Liver (tissue), 9 donors: ENCODE results near the gene TAP1. TPM values are rescaled to one million over a fixed set of nuclear protein-coding genes. Genes with fewer than 3 reads are reported as not detected.

ENCODE experiments used
- DNase-seq: peaks from one replicate; pipeline ENCODE4 v3.0.0-alpha.2; 2017; ENCODE audit warnings: low spot score
- H3K27ac ChIP-seq, 2 donors: one replicate each; pipeline ENCODE4 v1.7.0; 2013; ENCODE audit warnings: inconsistent platforms in 2 of 2, low read length in 2 of 2, control low read depth in 1 of 2, low read depth in 1 of 2, mild to moderate bottlenecking in 1 of 2
- H3K27me3 ChIP-seq, 4 donors: one replicate each; pipeline versions ENCODE4 v1.6.1 to v1.7.0; 2013; ENCODE audit warnings: low read length in 3 of 4, inconsistent platforms in 1 of 4, mild to moderate bottlenecking in 1 of 4, moderate library complexity in 1 of 4; ENCODE audit not compliant: control insufficient read depth in 4 of 4, insufficient read depth in 4 of 4
- H3K36me3 ChIP-seq, 4 donors: one replicate each; pipeline versions ENCODE4 v1.6.1 to v1.7.0; 2013; ENCODE audit warnings: low read length in 3 of 4, mild to moderate bottlenecking in 3 of 4, low read depth in 1 of 4, moderate library complexity in 1 of 4; ENCODE audit not compliant: control insufficient read depth in 4 of 4, insufficient read depth in 3 of 4
- H3K4me1 ChIP-seq, 4 donors: one replicate each; pipeline versions ENCODE4 v1.6.1 to v1.7.0; 2013; ENCODE audit warnings: low read length in 3 of 4, mild to moderate bottlenecking in 3 of 4, moderate library complexity in 1 of 4; ENCODE audit not compliant: control insufficient read depth in 4 of 4, insufficient read depth in 4 of 4
- H3K4me3 ChIP-seq, 3 donors: one replicate each; pipeline versions ENCODE4 v1.6.1 to v1.7.0; 2013; ENCODE audit warnings: low read length in 3 of 3, control low read depth in 1 of 3, low read depth in 1 of 3, mild to moderate bottlenecking in 1 of 3
- H3K9ac ChIP-seq, 2 donors: one replicate each; pipeline ENCODE4 v1.7.0; 2013; ENCODE audit warnings: low read length in 2 of 2, mild to moderate bottlenecking in 2 of 2, moderate library complexity in 2 of 2, control low read depth in 1 of 2, low read depth in 1 of 2
- H3K9me3 ChIP-seq, 4 donors: one replicate each; pipeline versions ENCODE4 v1.6.1 to v1.7.0; 2013; ENCODE audit warnings: low read length in 3 of 4; ENCODE audit not compliant: control insufficient read depth in 4 of 4
- FOXA1 ChIP-seq: IDR thresholded peaks from 2 replicates; pipeline ENCODE4 v1.6.1; 2016; ENCODE audit warnings: antibody characterized with exemption
- FOXA2 ChIP-seq: IDR thresholded peaks from 2 replicates; pipeline ENCODE4 v1.6.1; 2016; ENCODE audit warnings: antibody characterized with exemption
- GABPA ChIP-seq, 2 donors: IDR thresholded peaks in 1 of 2; conservative IDR thresholded peaks in 1 of 2; 2 replicates each; pipeline ENCODE4 v1.6.1; 2016; ENCODE audit warnings: antibody characterized with exemption in 2 of 2, mild to moderate bottlenecking in 1 of 2, moderate library complexity in 1 of 2
- HNF4A ChIP-seq, 2 donors: conservative IDR thresholded peaks; 2 replicates each; pipeline ENCODE4 v1.6.1; 2016; ENCODE audit warnings: antibody characterized with exemption in 2 of 2, mild to moderate bottlenecking in 2 of 2
- HNF4G ChIP-seq: IDR thresholded peaks from 2 replicates; pipeline ENCODE4 v1.6.1; 2016; ENCODE audit warnings: antibody characterized with exemption
- JUND ChIP-seq, 2 donors: IDR thresholded peaks; 2 replicates each; pipeline ENCODE4 v1.6.1; 2016; ENCODE audit warnings: antibody characterized with exemption in 2 of 2
- NR2F2 ChIP-seq: IDR thresholded peaks from 2 replicates; pipeline ENCODE4 v1.6.1; 2016; ENCODE audit warnings: antibody characterized with exemption
- RXRA ChIP-seq, 2 donors: IDR thresholded peaks; 2 replicates each; pipeline ENCODE4 v1.6.1; 2017 to 2018; ENCODE audit warnings: antibody characterized with exemption in 2 of 2, mild to moderate bottlenecking in 1 of 2
- SP1 ChIP-seq: IDR thresholded peaks from 2 replicates; pipeline ENCODE4 v1.6.1; 2018; ENCODE audit warnings: antibody characterized with exemption, mild to moderate bottlenecking
- TAF1 ChIP-seq: conservative IDR thresholded peaks from 2 replicates; pipeline ENCODE4 v1.6.1; 2016; ENCODE audit warnings: antibody characterized with exemption, mild to moderate bottlenecking
- YY1 ChIP-seq: IDR thresholded peaks from 2 replicates; pipeline ENCODE4 v1.6.1; 2016; ENCODE audit warnings: antibody characterized with exemption, mild to moderate bottlenecking
- WGBS: extraction: QIAGEN DNeasy Blood & Tissue Kit; methylation state at CpG from one replicate; pipeline ENCODE4 v1.1.7; 2013; 5-methylcytosine and 5-hydroxymethylcytosine counted together
- polyA plus RNA-seq, 2 donors: library from polyadenylated mRNA; stranded (reverse) in 1 of 2; unstranded in 1 of 2; fragments of 200-250 nt in 1 of 2; fragments of >200 nt in 1 of 2; fragmentation: Nextera tagmentation in 1 of 2; extraction: Ambion mirVana in 1 of 2; gene quantifications; one replicate each; pipeline versions ENCODE4 v1.2.1 to v1.2.3, GENCODE V29; 2013 to 2015
- total RNA-seq, 2 donors: library from RNA; depleted of rRNA; stranded (reverse); fragments of >200 nt; gene quantifications; one replicate each; pipeline ENCODE4 v1.2.3, GENCODE V29; 2014
- TF ChIP-seq, protein P1 (sequence below): IDR thresholded peaks from 2 replicates; pipeline ENCODE4 v1.6.1; 2016; ENCODE audit warnings: antibody characterized with exemption
- TF ChIP-seq, protein P2 (sequence below): fragments of 150-350 bp; IDR thresholded peaks from 2 replicates; pipeline ENCODE4 v1.5.1; 2017; ENCODE audit warnings: improper control_type of control experiment, low read depth, low read length; ENCODE audit not compliant: missing input control
- TF ChIP-seq, protein P3 (sequence below): IDR thresholded peaks from 2 replicates; pipeline ENCODE4 v1.6.1; 2016; ENCODE audit warnings: antibody characterized with exemption
- TF ChIP-seq, protein P4 (sequence below): IDR thresholded peaks from 2 replicates; pipeline ENCODE4 v1.6.1; 2016; ENCODE audit warnings: antibody characterized with exemption
- TF ChIP-seq, protein P5 (sequence below): IDR thresholded peaks from 2 replicates; pipeline ENCODE4 v1.6.1; 2016; ENCODE audit warnings: antibody characterized with exemption, mild to moderate bottlenecking
- donor health status: healthy.
- donor health status: healthy.
- donor health status: healthy.
- donor health status: healthy.
- donor health status: healthy.

The TAP1 gene
- total and polyA plus RNA-seq, 4 donors = 9.8 to 18.2 (median 12.3) TPM

DNA sequence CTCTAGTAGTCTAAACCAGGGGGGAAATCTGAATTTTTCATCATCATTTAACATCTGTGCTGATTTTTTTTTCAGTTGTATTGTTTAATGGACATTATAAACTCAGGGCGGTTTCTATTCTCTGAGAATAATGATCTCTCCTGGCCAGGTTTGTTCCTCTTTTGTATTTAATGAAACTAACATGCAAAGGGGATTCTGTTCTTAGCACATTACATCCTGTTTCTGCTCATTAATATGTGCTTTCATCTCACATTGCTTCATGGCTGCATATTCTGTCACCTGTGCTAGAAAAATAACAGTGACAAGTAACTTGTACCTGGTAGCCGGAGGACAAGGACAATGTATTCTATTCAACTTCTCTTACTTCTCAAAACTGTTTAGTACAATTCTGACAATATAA, 37.5 kb downstream of the TAP1 start (continued):
- TF ChIP-seq JUND (IDR thresholded peaks at IDR 0.05) = no peak

DNA sequence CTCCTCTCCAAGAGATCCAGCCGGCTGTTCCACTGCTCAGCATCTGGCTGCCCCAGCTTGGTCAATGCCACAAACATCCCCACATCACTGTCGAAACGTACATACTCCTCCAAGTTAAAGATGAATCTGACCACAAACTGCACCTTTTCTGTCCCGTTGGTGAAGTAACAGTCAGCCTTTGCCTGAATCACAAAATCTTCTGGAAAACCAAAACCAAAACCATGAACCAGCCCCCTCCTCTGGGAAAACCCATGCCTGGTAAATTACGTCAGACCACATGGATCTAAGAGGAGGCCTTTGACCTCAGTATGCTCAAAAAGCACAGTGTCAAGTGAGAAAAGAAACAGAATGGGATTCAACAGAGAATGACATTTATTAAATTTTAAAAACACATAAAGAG, 38.4 kb downstream of the TAP1 start:
- Histone ChIP-seq H3K9me3 (no peaks in the 10 kb centered on the region), H3K4me1 (no peaks in the 10 kb centered on the region), H3K4me3 (no peak overlapping the region), H3K27me3 (no peaks in the 10 kb centered on the region), H3K9ac (no peak overlapping the region), H3K36me3 (no peaks in the 10 kb centered on the region), H3K27ac (no peak overlapping the region)
- DNase-seq = no peak
- no peak for TF ChIP-seq RXRA (IDR thresholded peaks at IDR 0.05)
- TF ChIP-seq TAF1 = no peak
- WGBS = 74% methylated on average over 5 of the region's 5 CpGs

DNA sequence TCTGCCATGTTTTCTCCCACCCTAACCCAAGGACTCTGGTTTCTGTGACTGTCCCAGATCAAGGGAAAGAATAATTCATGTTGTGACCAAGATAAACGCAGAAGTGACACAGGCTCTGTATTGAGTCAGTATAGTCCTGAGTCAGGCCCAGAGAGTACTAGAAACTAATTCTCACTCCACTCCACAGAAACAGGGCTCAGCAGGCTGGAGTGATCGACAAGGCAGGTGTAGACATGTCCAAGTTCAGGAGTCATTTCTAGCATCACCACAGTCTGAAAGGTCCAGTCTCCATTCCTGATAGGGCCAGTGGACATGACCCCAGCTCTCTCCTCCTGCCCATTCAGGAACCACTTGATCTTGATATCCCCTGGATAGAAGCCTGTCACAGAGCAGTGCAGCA, 39.4 kb downstream of the TAP1 start:
- Histone ChIP-seq H3K36me3 (no peaks in the 10 kb centered on the region), H3K4me1 (no peaks in the 10 kb centered on the region), H3K4me3 (no peak overlapping the region), H3K27me3 (no peaks in the 10 kb centered on the region), H3K27ac (no peak overlapping the region), H3K9ac (no peak overlapping the region), H3K9me3 (no peaks in the 10 kb centered on the region)
- 68% methylated on average over 2 of the region's 2 CpGs for WGBS
- TF ChIP-seq, protein P1, sequence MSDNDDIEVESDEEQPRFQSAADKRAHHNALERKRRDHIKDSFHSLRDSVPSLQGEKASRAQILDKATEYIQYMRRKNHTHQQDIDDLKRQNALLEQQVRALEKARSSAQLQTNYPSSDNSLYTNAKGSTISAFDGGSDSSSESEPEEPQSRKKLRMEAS = no peak
- TF ChIP-seq, protein P2, sequence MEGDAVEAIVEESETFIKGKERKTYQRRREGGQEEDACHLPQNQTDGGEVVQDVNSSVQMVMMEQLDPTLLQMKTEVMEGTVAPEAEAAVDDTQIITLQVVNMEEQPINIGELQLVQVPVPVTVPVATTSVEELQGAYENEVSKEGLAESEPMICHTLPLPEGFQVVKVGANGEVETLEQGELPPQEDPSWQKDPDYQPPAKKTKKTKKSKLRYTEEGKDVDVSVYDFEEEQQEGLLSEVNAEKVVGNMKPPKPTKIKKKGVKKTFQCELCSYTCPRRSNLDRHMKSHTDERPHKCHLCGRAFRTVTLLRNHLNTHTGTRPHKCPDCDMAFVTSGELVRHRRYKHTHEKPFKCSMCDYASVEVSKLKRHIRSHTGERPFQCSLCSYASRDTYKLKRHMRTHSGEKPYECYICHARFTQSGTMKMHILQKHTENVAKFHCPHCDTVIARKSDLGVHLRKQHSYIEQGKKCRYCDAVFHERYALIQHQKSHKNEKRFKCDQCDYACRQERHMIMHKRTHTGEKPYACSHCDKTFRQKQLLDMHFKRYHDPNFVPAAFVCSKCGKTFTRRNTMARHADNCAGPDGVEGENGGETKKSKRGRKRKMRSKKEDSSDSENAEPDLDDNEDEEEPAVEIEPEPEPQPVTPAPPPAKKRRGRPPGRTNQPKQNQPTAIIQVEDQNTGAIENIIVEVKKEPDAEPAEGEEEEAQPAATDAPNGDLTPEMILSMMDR = no peak
- TF ChIP-seq YY1 = no peak
- no peak for TF ChIP-seq JUND (IDR thresholded peaks at IDR 0.05)
- no peak for TF ChIP-seq NR2F2
- no peak for TF ChIP-seq RXRA (IDR thresholded peaks at IDR 0.05)
- no peak for TF ChIP-seq TAF1
- no peak for TF ChIP-seq SP1
- TF ChIP-seq, protein P3, sequence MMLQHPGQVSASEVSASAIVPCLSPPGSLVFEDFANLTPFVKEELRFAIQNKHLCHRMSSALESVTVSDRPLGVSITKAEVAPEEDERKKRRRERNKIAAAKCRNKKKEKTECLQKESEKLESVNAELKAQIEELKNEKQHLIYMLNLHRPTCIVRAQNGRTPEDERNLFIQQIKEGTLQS = no peak
- no peak for TF ChIP-seq HNF4G
- TF ChIP-seq, protein P4, sequence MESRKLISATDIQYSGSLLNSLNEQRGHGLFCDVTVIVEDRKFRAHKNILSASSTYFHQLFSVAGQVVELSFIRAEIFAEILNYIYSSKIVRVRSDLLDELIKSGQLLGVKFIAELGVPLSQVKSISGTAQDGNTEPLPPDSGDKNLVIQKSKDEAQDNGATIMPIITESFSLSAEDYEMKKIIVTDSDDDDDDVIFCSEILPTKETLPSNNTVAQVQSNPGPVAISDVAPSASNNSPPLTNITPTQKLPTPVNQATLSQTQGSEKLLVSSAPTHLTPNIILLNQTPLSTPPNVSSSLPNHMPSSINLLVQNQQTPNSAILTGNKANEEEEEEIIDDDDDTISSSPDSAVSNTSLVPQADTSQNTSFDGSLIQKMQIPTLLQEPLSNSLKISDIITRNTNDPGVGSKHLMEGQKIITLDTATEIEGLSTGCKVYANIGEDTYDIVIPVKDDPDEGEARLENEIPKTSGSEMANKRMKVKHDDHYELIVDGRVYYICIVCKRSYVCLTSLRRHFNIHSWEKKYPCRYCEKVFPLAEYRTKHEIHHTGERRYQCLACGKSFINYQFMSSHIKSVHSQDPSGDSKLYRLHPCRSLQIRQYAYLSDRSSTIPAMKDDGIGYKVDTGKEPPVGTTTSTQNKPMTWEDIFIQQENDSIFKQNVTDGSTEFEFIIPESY = no peak
- TF ChIP-seq GABPA (IDR thresholded peaks at IDR 0.05 in 1 of 2, conservative IDR thresholded peaks at IDR 0.05 in 1 of 2) = no peak
- TF ChIP-seq HNF4A (conservative IDR thresholded peaks at IDR 0.05) = no peak
- TF ChIP-seq, protein P5, sequence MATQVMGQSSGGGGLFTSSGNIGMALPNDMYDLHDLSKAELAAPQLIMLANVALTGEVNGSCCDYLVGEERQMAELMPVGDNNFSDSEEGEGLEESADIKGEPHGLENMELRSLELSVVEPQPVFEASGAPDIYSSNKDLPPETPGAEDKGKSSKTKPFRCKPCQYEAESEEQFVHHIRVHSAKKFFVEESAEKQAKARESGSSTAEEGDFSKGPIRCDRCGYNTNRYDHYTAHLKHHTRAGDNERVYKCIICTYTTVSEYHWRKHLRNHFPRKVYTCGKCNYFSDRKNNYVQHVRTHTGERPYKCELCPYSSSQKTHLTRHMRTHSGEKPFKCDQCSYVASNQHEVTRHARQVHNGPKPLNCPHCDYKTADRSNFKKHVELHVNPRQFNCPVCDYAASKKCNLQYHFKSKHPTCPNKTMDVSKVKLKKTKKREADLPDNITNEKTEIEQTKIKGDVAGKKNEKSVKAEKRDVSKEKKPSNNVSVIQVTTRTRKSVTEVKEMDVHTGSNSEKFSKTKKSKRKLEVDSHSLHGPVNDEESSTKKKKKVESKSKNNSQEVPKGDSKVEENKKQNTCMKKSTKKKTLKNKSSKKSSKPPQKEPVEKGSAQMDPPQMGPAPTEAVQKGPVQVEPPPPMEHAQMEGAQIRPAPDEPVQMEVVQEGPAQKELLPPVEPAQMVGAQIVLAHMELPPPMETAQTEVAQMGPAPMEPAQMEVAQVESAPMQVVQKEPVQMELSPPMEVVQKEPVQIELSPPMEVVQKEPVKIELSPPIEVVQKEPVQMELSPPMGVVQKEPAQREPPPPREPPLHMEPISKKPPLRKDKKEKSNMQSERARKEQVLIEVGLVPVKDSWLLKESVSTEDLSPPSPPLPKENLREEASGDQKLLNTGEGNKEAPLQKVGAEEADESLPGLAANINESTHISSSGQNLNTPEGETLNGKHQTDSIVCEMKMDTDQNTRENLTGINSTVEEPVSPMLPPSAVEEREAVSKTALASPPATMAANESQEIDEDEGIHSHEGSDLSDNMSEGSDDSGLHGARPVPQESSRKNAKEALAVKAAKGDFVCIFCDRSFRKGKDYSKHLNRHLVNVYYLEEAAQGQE = no peak
- no peak for TF ChIP-seq FOXA2
- TF ChIP-seq FOXA1 = no peak
- no peak for DNase-seq
